ENCODE data around the gene VEPH1. TPM values are rescaled to one million over a fixed set of nuclear protein-coding genes. Genes with fewer than 3 reads are reported as not detected.

Gene VEPH1
- total RNA-seq, 2 experiments from 2014 or later = not detected

DNA sequence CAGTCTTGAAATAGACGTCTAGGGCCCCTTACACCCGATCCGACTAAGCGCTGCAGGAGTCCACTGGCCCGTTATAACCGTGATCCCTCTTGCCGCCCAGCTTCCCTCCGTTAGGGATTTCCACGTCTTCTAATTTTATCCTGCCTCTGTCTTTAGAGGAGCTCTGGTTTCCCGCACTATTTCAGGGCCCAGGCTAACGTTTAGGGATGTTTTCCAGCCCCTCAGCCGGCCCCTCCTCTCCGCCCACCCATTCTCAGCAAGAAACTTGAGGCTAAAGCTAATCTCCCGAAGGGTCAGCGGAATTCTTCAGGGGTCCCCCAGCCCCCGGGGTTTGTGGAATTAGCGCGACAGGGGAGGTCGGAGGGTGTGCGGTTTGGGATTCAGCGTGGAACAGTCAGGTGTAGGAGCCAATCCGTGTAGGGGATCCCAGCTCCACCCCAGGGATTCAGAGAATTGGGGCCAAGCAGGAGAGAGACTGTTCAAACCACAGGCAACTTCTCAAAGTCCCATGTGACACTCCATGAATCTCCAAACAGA lies 65.0 kb downstream of the VEPH1 start:
- ChIA-PET CTCF (no interaction called here), POLR2A (interaction anchor here (0.6 kb wide), 1 partner anchor 1260 kb away, joined by 3 read pairs; no protein-coding TSS in a partner anchor)
- ATAC-seq (no peak), DNase-seq (no peak)
- no peaks in the 10 kb centered on the region for H3K9me3 Mint-ChIP-seq
- peak overlapping the region; percentile 57 for H3K4me3 Mint-ChIP-seq
- peaks cover 40% of the 10 kb centered on the region for H3K27me3 Mint-ChIP-seq
- no peaks in the 10 kb centered on the region for H3K36me3 Mint-ChIP-seq (ENCODE audit: low read depth)
- intact Hi-C loops (cut with micrococcal nuclease) = no loop called here
- no peak overlapping the region for H3K27ac Mint-ChIP-seq
- H3K4me1 Mint-ChIP-seq (ENCODE audit: low read depth) = peaks cover 14% of the 10 kb centered on the region
- TF ChIP-seq, protein P1, sequence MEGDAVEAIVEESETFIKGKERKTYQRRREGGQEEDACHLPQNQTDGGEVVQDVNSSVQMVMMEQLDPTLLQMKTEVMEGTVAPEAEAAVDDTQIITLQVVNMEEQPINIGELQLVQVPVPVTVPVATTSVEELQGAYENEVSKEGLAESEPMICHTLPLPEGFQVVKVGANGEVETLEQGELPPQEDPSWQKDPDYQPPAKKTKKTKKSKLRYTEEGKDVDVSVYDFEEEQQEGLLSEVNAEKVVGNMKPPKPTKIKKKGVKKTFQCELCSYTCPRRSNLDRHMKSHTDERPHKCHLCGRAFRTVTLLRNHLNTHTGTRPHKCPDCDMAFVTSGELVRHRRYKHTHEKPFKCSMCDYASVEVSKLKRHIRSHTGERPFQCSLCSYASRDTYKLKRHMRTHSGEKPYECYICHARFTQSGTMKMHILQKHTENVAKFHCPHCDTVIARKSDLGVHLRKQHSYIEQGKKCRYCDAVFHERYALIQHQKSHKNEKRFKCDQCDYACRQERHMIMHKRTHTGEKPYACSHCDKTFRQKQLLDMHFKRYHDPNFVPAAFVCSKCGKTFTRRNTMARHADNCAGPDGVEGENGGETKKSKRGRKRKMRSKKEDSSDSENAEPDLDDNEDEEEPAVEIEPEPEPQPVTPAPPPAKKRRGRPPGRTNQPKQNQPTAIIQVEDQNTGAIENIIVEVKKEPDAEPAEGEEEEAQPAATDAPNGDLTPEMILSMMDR (IDR thresholded peaks at IDR 0.05) = no peak

- ATAC-seq (no peak), DNase-seq (peak; percentile 16)
- Mint-ChIP-seq H3K27me3 (peaks cover 41% of the 10 kb centered on the region), H3K9me3 (no peaks in the 10 kb centered on the region), H3K36me3 (ENCODE audit: low read depth) (no peaks in the 10 kb centered on the region), H3K4me3 (peak within 1 kb of the TSS; percentile 57), H3K27ac (no peak within 1 kb of the TSS), H3K4me1 (ENCODE audit: low read depth) (peaks cover 14% of the 10 kb centered on the region)
- TF ChIP-seq, protein P1 (IDR thresholded peaks at IDR 0.05) = no peak
- POLR2A ChIA-PET = interaction anchor here (0.7 kb wide), 1 partner anchor 1630 kb away, joined by 3 read pairs; no protein-coding TSS in a partner anchor
- CTCF ChIA-PET = interaction anchor here (1.3 kb wide), 1 partner anchor 96 kb away, joined by 5 read pairs; no protein-coding TSS in a partner anchor
- intact Hi-C loops (cut with micrococcal nuclease) = no loop called here
These were observed 66.5 kb downstream of the VEPH1 start, which contains the start of gene PTX3 for GRCh38 chr3:157436583-157437291. TSS of gene PTX3 (plus strand) at chr3:157436850. CDS start at chr3:157436934, 84 bp downstream.

- Mint-ChIP-seq H3K9me3 (no peaks in the 10 kb centered on the region), H3K27me3 (peaks cover 8% of the 10 kb centered on the region), H3K36me3 (ENCODE audit: low read depth) (no peaks in the 10 kb centered on the region), H3K4me3 (no peak overlapping the region), H3K4me1 (ENCODE audit: low read depth) (no peaks in the 10 kb centered on the region), H3K27ac (no peak overlapping the region)
- ChIA-PET POLR2A (no interaction called here), CTCF (no interaction called here)
- intact Hi-C loops (cut with micrococcal nuclease) = no loop called here
- ATAC-seq (peak; percentile 80), DNase-seq (peak; percentile 28)
- TF ChIP-seq, protein P1 (IDR thresholded peaks at IDR 0.05) = no peak
These were observed 73.5 kb downstream of the VEPH1 start for GRCh38 chr3:157429708-157430107.

DNA sequence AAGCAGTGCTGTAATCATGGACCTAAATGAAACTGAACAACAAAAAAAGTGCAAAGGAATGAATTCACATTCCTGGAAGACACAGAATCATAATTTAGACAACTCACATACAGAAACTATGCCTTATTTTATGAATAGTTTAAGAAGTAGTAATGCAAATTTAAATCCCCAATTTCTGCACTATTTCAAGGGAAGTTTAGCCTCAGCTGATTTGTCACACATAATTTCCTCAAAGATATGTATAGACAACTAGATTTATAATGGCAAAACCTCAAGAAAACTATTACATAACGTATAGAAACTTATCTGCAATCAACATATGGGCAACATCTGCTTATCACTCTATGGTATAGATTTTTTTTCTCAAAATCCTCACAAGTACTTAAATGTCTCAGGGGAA lies 74.4 kb downstream of the VEPH1 start:
- intact Hi-C loops (cut with micrococcal nuclease) = no loop called here
- Mint-ChIP-seq H3K36me3 (ENCODE audit: low read depth) (no peaks in the 10 kb centered on the region), H3K4me3 (no peak overlapping the region), H3K9me3 (no peaks in the 10 kb centered on the region), H3K27me3 (peaks cover 5% of the 10 kb centered on the region), H3K4me1 (ENCODE audit: low read depth) (no peaks in the 10 kb centered on the region), H3K27ac (no peak overlapping the region)
- no peak for ATAC-seq
- CTCF ChIA-PET = no interaction called here
- no peak for DNase-seq
- TF ChIP-seq, protein P1 (IDR thresholded peaks at IDR 0.05) = no peak
- POLR2A ChIA-PET = no interaction called here

DNA sequence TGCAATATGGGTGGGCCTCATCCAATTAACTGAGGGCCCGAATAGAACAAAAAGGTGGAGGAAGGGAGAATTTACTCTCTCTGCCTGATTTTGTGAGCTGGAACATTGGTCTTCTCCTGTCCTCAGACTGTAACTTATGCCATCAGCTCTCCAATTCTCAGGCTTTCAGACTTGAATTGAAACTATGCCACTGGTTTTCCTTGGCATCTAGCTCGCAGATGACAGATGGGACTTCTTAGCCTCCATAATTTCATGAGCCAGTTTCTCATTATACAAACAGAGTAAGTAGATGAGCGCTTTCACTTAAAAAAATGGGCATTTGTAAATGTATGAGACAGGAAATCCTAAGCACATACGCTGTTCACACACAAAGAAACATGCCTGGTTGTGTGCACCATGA lies 75.3 kb downstream of the VEPH1 start:
- no peaks in the 10 kb centered on the region for H3K36me3 Mint-ChIP-seq (ENCODE audit: low read depth)
- intact Hi-C loops (cut with micrococcal nuclease) = no loop called here
- no peak overlapping the region for H3K4me3 Mint-ChIP-seq
- no peak overlapping the region for H3K27ac Mint-ChIP-seq
- no peaks in the 10 kb centered on the region for H3K4me1 Mint-ChIP-seq (ENCODE audit: low read depth)
- no peaks in the 10 kb centered on the region for H3K9me3 Mint-ChIP-seq
- ATAC-seq = no peak
- POLR2A ChIA-PET = no interaction called here
- TF ChIP-seq, protein P1 (IDR thresholded peaks at IDR 0.05) = no peak
- H3K27me3 Mint-ChIP-seq = no peaks in the 10 kb centered on the region
- CTCF ChIA-PET = no interaction called here
- no peak for DNase-seq
